Spleen (tissue), 7 donors: ENCODE results near the gene KCNG1.

Experiments
- CTCF ChIP-seq, 11 experiments: fragments of 200-600 bp in 7 of 11; fragments of 450-650 bp in 4 of 11; sonication (generic) in 4 of 11; IDR thresholded peaks in 8 of 11; conservative IDR thresholded peaks in 3 of 11; 1 replicate in 7 of 11; 2 replicates in 4 of 11; pipeline versions ENCODE4 v1.4.0 to v1.8.0; 2016 to 2021; ENCODE audit warnings: antibody characterized with exemption in 11 of 11, inconsistent platforms in 4 of 11, mild to moderate bottlenecking in 1 of 11
- POLR2A ChIP-seq, 3 donors: fragments of 450-650 bp; IDR thresholded peaks; one replicate each; pipeline ENCODE4 v1.5.1; 2017; ENCODE audit warnings: antibody characterized with exemption in 3 of 3, mild to moderate bottlenecking in 1 of 3
- donor health status: DM: no; HTN: no; CAD: no; lungs with moderate emphysema.
- donor health status: DM: no; HTN: no; CAD: no.
- donor health status: DM: no; HTN: no; CAD: no.

DNA sequence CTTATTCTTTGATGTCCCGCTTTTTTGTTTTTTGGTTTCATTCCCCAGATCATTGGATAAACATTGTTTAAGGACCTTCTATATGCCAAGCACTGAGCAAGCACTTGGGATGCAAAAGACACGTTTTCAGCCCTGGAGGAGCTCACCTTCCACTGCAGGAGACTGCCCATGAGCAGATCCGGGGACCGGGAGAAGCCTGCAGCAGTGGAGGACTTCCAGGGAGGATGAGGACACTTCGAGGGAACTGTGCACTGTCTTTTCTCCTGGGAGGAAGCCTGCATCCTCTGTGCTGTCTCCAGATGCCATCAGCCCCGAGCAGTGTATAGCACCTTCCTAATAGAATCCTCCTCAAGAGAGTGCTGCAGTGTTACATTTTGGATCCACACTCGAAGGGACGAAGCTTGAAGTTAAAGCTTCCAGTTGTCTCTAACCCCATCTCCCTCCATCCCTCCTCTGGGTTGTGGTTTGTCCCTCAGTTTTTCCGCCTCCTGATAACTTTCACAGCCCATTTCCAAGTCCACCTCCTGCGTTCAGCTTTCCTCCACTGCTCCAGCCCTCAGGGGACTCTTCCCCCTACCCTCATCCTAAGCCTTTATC lies 5.8 kb upstream of the KCNG1 start:
- TF ChIP-seq CTCF (IDR thresholded peaks at IDR 0.05 in 8 of 11, conservative IDR thresholded peaks at IDR 0.05 in 3 of 11): no peak
- no peak for TF ChIP-seq POLR2A (IDR thresholded peaks at IDR 0.05)
